Prostate gland (tissue), 2 donors: ENCODE results near the gene OR4E2. TPM values are rescaled to one million over a fixed set of nuclear protein-coding genes. Genes with fewer than 3 reads are reported as not detected.
A peak's percentile ranks its signal among the peaks of the same experiment; 100 is the strongest.

Source experiments
- DNase-seq: peaks from one replicate; pipeline ENCODE4 v3.0.0-alpha.2; 2019; ENCODE audit warnings: low spot score
- H3K27ac ChIP-seq, 2 donors: fragments of 200-600 bp; sonication (generic); 2 replicates each; pipeline ENCODE4 v1.5.1; 2017 to 2019
- H3K27me3 ChIP-seq: fragments of 200-600 bp; sonication (generic); replicated peaks from 2 replicates; pipeline ENCODE4 v1.5.1; 2019; ENCODE audit not compliant: insufficient read depth
- H3K36me3 ChIP-seq, 2 donors: fragments of 200-600 bp; sonication (generic); 1 replicate in 1 of 2; 2 replicates in 1 of 2; pipeline versions ENCODE4 v1.5.1 to v1.8.1; 2017 to 2019
- H3K4me1 ChIP-seq: fragments of 200-600 bp; sonication (generic); replicated peaks from 2 replicates; pipeline ENCODE4 v1.5.1; 2019
- H3K4me3 ChIP-seq, 2 donors: fragments of 200-600 bp; sonication (generic); 2 replicates each; pipeline ENCODE4 v1.5.1; 2017 to 2019
- H3K9me3 ChIP-seq: fragments of 200-600 bp; sonication (generic); 2 replicates; pipeline ENCODE4 v1.5.1; 2017
- POLR2A ChIP-seq: fragments of 450-650 bp; IDR thresholded peaks from one replicate; pipeline ENCODE4 v1.6.1; 2016; ENCODE audit warnings: antibody characterized with exemption, mild to moderate bottlenecking
- POLR2AphosphoS5 ChIP-seq: sonication (generic); formaldehyde crosslinking; IDR thresholded peaks from one replicate; pipeline ENCODE4 v1.6.1; 2017; ENCODE audit warnings: antibody characterized with exemption
- WGBS: methylation state at CpG from one replicate; pipeline ENCODE4 v1.1.5; 2018; 5-methylcytosine and 5-hydroxymethylcytosine counted together
- intact Hi-C: fragments of 100-400 bp; cut with DNase I; formaldehyde crosslinking; loops from one replicate; pipeline ENCODE4 v1.14.2; 2022
- total RNA-seq, 2 donors: library from RNA; depleted of rRNA; stranded (reverse); fragments of >200 nt; gene quantifications; one replicate each; pipeline ENCODE4 v1.1.0, GENCODE V29; 2016
- TF ChIP-seq, protein P1 (sequence below), 4 experiments: fragments of 200-600 bp in 2 of 4; fragments of 450-650 bp in 2 of 4; sonication (generic) in 2 of 4; IDR thresholded peaks; 1 replicate in 3 of 4; 2 replicates in 1 of 4; pipeline ENCODE4 v1.5.1; 2016 to 2019; ENCODE audit warnings: antibody characterized with exemption in 4 of 4, mild to moderate bottlenecking in 2 of 4, moderate library complexity in 2 of 4

The OR4E2 gene, protein sequence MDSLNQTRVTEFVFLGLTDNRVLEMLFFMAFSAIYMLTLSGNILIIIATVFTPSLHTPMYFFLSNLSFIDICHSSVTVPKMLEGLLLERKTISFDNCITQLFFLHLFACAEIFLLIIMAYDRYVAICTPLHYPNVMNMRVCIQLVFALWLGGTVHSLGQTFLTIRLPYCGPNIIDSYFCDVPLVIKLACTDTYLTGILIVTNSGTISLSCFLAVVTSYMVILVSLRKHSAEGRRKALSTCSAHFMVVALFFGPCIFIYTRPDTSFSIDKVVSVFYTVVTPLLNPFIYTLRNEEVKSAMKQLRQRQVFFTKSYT
- not detected for total RNA-seq

DNA sequence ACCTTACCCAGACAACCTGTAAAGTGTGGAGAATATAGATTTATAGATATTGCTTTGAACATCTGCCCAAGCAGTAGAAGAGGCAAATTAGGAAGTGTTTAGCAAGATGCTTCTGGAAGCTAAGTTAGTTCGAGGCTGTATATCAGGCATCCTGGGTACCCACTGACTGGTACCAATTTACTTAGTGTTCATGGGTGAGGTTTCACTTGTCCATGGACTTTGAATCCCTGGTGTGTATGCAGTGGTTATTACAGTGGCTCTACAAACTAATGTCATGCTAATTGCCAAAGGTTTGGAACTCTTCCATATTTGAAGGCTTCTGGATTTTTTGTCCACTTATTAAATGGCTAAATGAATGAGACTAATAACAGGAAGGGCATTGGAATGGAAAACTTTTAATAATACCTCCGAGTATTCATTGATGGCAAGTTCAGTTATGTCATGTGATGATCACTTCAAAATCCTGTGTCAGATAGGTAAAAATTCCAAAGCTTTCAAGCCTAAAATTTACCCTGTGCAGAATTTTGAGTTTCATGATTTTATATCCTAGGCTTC, at the start of gene OR4E2:
Gene OR4E2 (plus strand): TSS at position 505 of the 555 bp plus-strand sequence. CDS start 11,248 bp downstream, outside the sequence.
- Histone ChIP-seq H3K27ac (no peak within 1 kb of the TSS), H3K4me1 (no peaks in the 10 kb centered on the region), H3K4me3 (no peak within 1 kb of the TSS), H3K9me3 (no peaks in the 10 kb centered on the region), H3K36me3 (no peaks in the 10 kb centered on the region), H3K27me3 (no peaks in the 10 kb centered on the region)
- TF ChIP-seq POLR2AphosphoS5, result no peak
- TF ChIP-seq POLR2A, result no peak
- TF ChIP-seq, protein P1, sequence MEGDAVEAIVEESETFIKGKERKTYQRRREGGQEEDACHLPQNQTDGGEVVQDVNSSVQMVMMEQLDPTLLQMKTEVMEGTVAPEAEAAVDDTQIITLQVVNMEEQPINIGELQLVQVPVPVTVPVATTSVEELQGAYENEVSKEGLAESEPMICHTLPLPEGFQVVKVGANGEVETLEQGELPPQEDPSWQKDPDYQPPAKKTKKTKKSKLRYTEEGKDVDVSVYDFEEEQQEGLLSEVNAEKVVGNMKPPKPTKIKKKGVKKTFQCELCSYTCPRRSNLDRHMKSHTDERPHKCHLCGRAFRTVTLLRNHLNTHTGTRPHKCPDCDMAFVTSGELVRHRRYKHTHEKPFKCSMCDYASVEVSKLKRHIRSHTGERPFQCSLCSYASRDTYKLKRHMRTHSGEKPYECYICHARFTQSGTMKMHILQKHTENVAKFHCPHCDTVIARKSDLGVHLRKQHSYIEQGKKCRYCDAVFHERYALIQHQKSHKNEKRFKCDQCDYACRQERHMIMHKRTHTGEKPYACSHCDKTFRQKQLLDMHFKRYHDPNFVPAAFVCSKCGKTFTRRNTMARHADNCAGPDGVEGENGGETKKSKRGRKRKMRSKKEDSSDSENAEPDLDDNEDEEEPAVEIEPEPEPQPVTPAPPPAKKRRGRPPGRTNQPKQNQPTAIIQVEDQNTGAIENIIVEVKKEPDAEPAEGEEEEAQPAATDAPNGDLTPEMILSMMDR (IDR thresholded peaks at IDR 0.05), result no peak
- intact Hi-C loops, result no loop called here
- 84% methylated on average over 2 of the region's 2 CpGs for WGBS
- no peak for DNase-seq

DNA sequence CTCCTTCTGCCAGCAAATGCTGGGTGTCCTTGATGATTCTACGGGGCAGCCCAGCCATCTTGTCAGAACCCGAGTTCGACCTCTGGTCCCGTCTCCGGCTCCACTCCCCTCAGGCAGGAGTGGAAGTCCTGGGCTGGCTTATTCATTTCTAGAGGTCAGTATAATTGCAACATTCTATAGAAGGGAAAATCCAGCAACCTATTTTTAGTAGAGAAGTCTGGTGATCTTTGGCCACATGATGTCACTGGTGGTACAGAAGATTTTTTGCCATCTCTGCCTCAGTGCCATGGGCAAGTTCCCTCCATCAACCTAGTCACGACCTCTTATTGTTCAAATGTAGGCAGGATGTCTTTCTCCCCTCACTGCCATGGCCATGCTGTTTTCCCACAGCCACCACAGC, 41.3 kb upstream of the OR4E2 start:
- H3K4me3 ChIP-seq, result no peak overlapping the region
- no peaks in the 10 kb centered on the region for H3K9me3 ChIP-seq
- TF ChIP-seq POLR2AphosphoS5, result no peak
- TF ChIP-seq, protein P1 (IDR thresholded peaks at IDR 0.05), result no peak
- no peak for TF ChIP-seq POLR2A
- no peaks in the 10 kb centered on the region for H3K27me3 ChIP-seq
- 76% methylated on average over 6 of the region's 6 CpGs for WGBS
- no peak overlapping the region for H3K27ac ChIP-seq
- no peaks in the 10 kb centered on the region for H3K4me1 ChIP-seq
- intact Hi-C loops, result no loop called here
- no peaks in the 10 kb centered on the region for H3K36me3 ChIP-seq
- DNase-seq, result no peak

DNA sequence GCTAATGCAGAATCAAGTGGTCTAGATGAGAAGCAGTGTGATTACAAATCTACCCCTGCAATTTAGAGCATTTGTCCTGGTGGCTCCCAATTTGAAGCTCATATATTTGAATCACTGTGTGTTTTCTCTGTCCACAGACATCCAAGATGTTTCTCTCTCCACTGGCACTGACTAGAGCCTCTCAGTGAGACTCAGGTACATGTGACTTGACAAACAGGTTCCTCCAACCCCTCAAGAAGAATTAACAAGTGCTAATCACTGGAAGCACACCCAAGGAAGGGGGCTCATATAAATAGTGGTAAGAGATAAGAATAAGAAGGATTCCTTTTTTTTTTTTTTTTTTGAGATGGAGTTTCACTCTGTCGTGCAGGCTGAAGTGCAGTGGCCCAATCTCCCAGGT, 39.4 kb upstream of the OR4E2 start:
- no peaks in the 10 kb centered on the region for H3K36me3 ChIP-seq
- H3K27me3 ChIP-seq, result no peaks in the 10 kb centered on the region
- no peaks in the 10 kb centered on the region for H3K9me3 ChIP-seq
- H3K27ac ChIP-seq, result no peak overlapping the region
- 35% methylated on average over 1 of the region's 1 CpG for WGBS
- H3K4me3 ChIP-seq, result no peak overlapping the region
- peak; percentile 9 for DNase-seq
- H3K4me1 ChIP-seq, result no peaks in the 10 kb centered on the region
- no peak for TF ChIP-seq POLR2A
- peak; percentile 31 for TF ChIP-seq POLR2AphosphoS5
- TF ChIP-seq, protein P1 (IDR thresholded peaks at IDR 0.05), result no peak
- intact Hi-C loops, result no loop called here

DNA sequence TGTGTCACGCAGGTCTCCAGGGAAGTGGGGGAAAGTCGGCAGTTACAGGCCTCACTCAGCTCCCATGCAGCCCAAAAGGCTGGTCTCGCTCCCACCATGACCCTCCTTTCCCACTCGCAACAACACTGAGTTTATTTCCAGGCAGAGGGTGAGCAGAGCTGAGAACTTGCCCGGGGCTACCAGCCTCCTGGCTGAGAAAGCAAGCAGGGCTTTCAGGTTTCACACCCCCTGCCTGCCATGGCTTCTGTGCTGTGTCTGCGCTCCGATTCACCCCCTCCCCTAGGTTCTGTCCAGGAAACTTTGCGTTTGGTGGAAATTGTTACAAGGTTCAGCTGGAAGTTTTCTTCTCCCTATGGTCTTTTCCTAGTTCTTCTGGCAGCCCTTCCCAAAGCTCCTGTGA, 36.0 kb upstream of the OR4E2 start:
- no peak overlapping the region for H3K27ac ChIP-seq
- 80% methylated on average over 8 of the region's 8 CpGs for WGBS
- intact Hi-C loops, result no loop called here
- H3K9me3 ChIP-seq, result no peaks in the 10 kb centered on the region
- no peaks in the 10 kb centered on the region for H3K27me3 ChIP-seq
- DNase-seq, result no peak
- TF ChIP-seq, protein P1 (IDR thresholded peaks at IDR 0.05), result no peak
- TF ChIP-seq POLR2A (no peak), POLR2AphosphoS5 (no peak)
- H3K4me1 ChIP-seq, result no peaks in the 10 kb centered on the region
- H3K4me3 ChIP-seq, result no peak overlapping the region
- H3K36me3 ChIP-seq, result no peaks in the 10 kb centered on the region
